HepG2 (cell line): ENCODE data around the gene GLDN. TPM values are rescaled to one million over a fixed set of nuclear protein-coding genes. Genes with fewer than 3 reads are reported as not detected.

Source experiments
- CEBPB ChIP-seq: IDR thresholded peaks from 2 replicates; pipeline ENCODE4 v1.6.1; 2011; ENCODE audit warnings: low read depth, low read length, improper control_type of control experiment, borderline replicate concordance
- DPF2 ChIP-seq: sonication (generic); formaldehyde crosslinking; IDR thresholded peaks from 2 replicates; pipeline ENCODE4 v1.4.0; 2020; ENCODE audit warnings: mild to moderate bottlenecking, low read depth, missing genetic modification reagents, borderline replicate concordance
- GFI1 ChIP-seq: sonication (generic); formaldehyde crosslinking; IDR thresholded peaks from 2 replicates; pipeline ENCODE4 v1.5.0; 2020; ENCODE audit warnings: missing genetic modification reagents, mild to moderate bottlenecking, borderline replicate concordance
- HNRNPH1 ChIP-seq: fragments of 200-400 bp; formaldehyde crosslinking; optimal IDR thresholded peaks from 2 replicates; pipeline ENCODE3; 2017; ENCODE audit warnings: mild to moderate bottlenecking, low read depth, low read length
- KDM6A ChIP-seq: IDR thresholded peaks from 2 replicates; pipeline ENCODE4 v1.6.1; 2016; ENCODE audit warnings: low read depth
- NR1H2 ChIP-seq: sonication (generic); formaldehyde crosslinking; IDR thresholded peaks from 2 replicates; pipeline ENCODE4 v1.8.1; 2022; ENCODE audit warnings: low read depth, missing genetic modification reagents, borderline replicate concordance
- NR2F6 ChIP-seq, 2 experiments: IDR thresholded peaks; 2 replicates each; pipeline ENCODE4 v1.6.1; 2016; ENCODE audit warnings: antibody characterized with exemption in 1 of 2, mild to moderate bottlenecking in 1 of 2
- RBFOX2 ChIP-seq: fragments of 200-400 bp; formaldehyde crosslinking; IDR thresholded peaks from 2 replicates; pipeline ENCODE4 v1.6.1; 2017; ENCODE audit warnings: low read depth, mild to moderate bottlenecking, low read length
- SIN3B ChIP-seq: fragments of 150-350 bp; IDR thresholded peaks from 2 replicates; pipeline ENCODE4 v1.6.1; 2014; ENCODE audit warnings: low read length
- SMAD3 ChIP-seq: sonication (generic); formaldehyde crosslinking; IDR thresholded peaks from 2 replicates; pipeline ENCODE4 v1.4.0; 2020; ENCODE audit warnings: missing genetic modification reagents
- ZNF598 ChIP-seq: sonication (generic); formaldehyde crosslinking; IDR thresholded peaks from 2 replicates; pipeline ENCODE4 v1.5.1; 2020; ENCODE audit warnings: mild to moderate bottlenecking, missing genetic modification reagents, borderline replicate concordance
- ZNF878 ChIP-seq: sonication (generic); formaldehyde crosslinking; IDR thresholded peaks from 2 replicates; pipeline ENCODE4 v1.8.1; 2023; ENCODE audit warnings: mild to moderate bottlenecking, missing genetic modification reagents, moderate library complexity
- ZSCAN29 ChIP-seq: sonication (generic); formaldehyde crosslinking; conservative IDR thresholded peaks from 2 replicates; pipeline ENCODE4 v1.4.0; 2020; ENCODE audit warnings: mild to moderate bottlenecking, missing genetic modification reagents
- polyA plus RNA-seq, 8 experiments: library from polyadenylated mRNA; depleted of rRNA in 3 of 8; stranded (reverse) in 7 of 8; unstranded in 1 of 8; fragments of >200 nt; fragmentation: Illumina TruSeq in 4 of 8; extraction: Trizol in 4 of 8; gene quantifications; 2 replicates each; pipeline versions ENCODE4 v1.2.1 to v1.2.3, GENCODE V29; 2011 to 2016; ENCODE audit warnings: low read depth in 4 of 8, missing spikeins in 1 of 8, mixed read lengths in 1 of 8; ENCODE audit not compliant: insufficient read depth in 1 of 8
- total RNA-seq, 5 experiments: library from RNA; depleted of rRNA; stranded (reverse); fragments of >200 nt; fragmentation: Illumina TruSeq; extraction: Trizol; gene quantifications; 2 replicates each; pipeline ENCODE4 v1.2.3, GENCODE V29; 2016; ENCODE audit warnings: low read depth in 1 of 5
- TF ChIP-seq, protein P1 (sequence below): sonication (generic); formaldehyde crosslinking; IDR thresholded peaks from 2 replicates; pipeline ENCODE4 v1.5.1; 2020; ENCODE audit warnings: mild to moderate bottlenecking, missing genetic modification reagents
- TF ChIP-seq, protein P2 (sequence below), 2 experiments: sonication (generic) in 1 of 2; formaldehyde crosslinking in 1 of 2; IDR thresholded peaks; 2 replicates each; pipeline versions ENCODE4 v1.5.1 to v1.6.1; 2011 to 2020; ENCODE audit warnings: borderline replicate concordance in 1 of 2, low read depth in 1 of 2, low read length in 1 of 2, mild to moderate bottlenecking in 1 of 2, missing genetic modification reagents in 1 of 2, moderate library complexity in 1 of 2
- TF ChIP-seq, protein P3 (sequence below): sonication (generic); formaldehyde crosslinking; IDR thresholded peaks from 2 replicates; pipeline ENCODE4 v1.5.1; 2020; ENCODE audit warnings: mild to moderate bottlenecking, moderate library complexity, missing genetic modification reagents

GLDN gene
- total and polyA plus RNA-seq, 2 of the 13 experiments (the other 11 are each of a cell fraction or from before 2014, with no cell fraction given), result 0.86 to 1.0 TPM

DNA sequence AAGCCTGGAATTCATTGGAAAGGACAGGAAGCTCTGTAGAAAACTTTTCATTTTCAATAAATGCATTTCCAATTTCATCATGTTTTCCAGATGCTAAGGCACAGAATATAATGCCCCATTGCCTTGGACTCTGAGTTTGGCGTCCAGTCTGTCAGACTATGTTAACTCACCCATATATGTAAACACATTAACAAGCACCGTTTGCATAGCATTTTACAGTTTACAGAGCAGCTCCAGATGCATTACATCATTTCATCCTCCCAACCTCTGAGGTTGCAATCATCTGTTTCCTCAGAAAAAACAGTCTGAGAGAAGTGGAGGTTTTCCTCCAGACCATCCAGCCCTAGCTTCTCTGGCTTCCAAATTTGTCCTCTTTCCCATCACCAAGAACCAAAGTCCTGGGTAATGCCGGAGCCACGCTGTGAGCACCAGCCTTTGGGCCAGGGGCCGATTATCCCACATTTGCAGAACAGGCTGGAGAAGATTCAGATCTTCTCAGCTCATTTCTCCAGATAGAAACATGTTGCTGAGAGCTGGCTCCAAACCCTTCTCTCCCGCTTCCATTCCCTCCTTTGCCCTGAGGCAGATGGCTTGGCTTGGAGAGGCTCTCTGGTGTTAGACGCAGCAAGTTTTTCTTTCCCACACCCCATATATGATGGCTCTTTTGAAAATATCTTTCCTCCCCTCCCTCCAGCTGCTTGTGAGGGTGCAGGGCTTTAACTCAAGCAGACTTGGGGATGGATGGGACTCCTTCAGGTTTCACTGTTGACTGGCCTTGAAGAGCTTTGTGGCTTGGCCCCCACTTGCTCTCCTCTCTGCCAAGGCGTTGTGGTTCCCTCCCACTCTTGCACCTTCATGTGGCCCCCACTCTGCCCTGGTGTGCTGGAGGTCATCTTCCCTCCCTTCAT, 29.0 kb upstream of the GLDN start (continued):
- TF ChIP-seq, protein P1, sequence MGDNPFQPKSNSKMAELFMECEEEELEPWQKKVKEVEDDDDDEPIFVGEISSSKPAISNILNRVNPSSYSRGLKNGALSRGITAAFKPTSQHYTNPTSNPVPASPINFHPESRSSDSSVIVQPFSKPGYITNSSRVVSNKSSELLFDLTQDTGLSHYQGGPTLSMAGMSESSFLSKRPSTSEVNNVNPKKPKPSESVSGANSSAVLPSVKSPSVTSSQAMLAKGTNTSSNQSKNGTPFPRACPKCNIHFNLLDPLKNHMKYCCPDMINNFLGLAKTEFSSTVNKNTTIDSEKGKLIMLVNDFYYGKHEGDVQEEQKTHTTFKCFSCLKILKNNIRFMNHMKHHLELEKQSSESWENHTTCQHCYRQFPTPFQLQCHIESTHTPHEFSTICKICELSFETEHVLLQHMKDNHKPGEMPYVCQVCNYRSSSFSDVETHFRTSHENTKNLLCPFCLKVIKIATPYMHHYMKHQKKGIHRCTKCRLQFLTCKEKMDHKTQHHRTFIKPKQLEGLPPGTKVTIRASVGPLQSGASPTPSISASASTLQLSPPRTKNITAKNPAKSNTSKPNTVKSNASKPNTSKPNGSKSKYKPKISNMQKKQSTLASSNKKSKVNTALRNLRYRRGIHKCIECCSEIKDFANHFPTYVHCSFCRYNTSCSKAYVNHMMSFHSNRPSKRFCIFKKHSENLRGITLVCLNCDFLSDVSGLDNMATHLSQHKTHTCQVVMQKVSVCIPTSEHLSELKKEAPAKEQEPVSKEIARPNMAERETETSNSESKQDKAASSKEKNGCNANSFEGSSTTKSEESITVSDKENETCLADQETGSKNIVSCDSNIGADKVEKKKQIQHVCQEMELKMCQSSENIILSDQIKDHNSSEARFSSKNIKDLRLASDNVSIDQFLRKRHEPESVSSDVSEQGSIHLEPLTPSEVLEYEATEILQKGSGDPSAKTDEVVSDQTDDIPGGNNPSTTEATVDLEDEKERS (CRISPR knock-in tag), result no peak
- TF ChIP-seq GFI1 (CRISPR knock-in tag) (no peak), NR2F6 (IDR thresholded peaks at IDR 0.05) (peak; percentile 62; the same call in 1 of the 2 replicates), NR2F6 (CRISPR knock-in tag; IDR thresholded peaks at IDR 0.05) (peak; percentile 73; the same call in 1 of the 2 replicates), RBFOX2 (no peak), ZNF878 (CRISPR knock-in tag) (no peak), ZSCAN29 (0 out of 2 replicates have a peak, but pooled peaks have one; percentile 20), HNRNPH1 (no peak), NR1H2 (CRISPR knock-in tag) (no peak), KDM6A (CRISPR knock-in tag) (peak; percentile 56; the same call in 1 of the 2 replicates), CEBPB (peak; percentile 80), SMAD3 (0 out of 2 replicates have a peak, but pooled peaks have one; percentile 26), SIN3B (no peak), DPF2 (CRISPR knock-in tag) (peak; percentile 88; the same call in 1 of the 2 replicates), ZNF598 (CRISPR knock-in tag) (no peak)
- TF ChIP-seq, protein P2, sequence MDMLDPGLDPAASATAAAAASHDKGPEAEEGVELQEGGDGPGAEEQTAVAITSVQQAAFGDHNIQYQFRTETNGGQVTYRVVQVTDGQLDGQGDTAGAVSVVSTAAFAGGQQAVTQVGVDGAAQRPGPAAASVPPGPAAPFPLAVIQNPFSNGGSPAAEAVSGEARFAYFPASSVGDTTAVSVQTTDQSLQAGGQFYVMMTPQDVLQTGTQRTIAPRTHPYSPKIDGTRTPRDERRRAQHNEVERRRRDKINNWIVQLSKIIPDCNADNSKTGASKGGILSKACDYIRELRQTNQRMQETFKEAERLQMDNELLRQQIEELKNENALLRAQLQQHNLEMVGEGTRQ (IDR thresholded peaks at IDR 0.05; ENCODE audit: low read depth, low read length), result no peak
- TF ChIP-seq, protein P2 (CRISPR knock-in tag; IDR thresholded peaks at IDR 0.05; ENCODE audit: borderline replicate concordance), result no peak
- TF ChIP-seq, protein P3, sequence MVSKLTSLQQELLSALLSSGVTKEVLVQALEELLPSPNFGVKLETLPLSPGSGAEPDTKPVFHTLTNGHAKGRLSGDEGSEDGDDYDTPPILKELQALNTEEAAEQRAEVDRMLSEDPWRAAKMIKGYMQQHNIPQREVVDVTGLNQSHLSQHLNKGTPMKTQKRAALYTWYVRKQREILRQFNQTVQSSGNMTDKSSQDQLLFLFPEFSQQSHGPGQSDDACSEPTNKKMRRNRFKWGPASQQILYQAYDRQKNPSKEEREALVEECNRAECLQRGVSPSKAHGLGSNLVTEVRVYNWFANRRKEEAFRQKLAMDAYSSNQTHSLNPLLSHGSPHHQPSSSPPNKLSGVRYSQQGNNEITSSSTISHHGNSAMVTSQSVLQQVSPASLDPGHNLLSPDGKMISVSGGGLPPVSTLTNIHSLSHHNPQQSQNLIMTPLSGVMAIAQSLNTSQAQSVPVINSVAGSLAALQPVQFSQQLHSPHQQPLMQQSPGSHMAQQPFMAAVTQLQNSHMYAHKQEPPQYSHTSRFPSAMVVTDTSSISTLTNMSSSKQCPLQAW (CRISPR knock-in tag), result no peak
